CD8-positive, alpha-beta memory T cell (primary cell): ENCODE data around the gene OR14A16. TPM values are rescaled to one million over a fixed set of nuclear protein-coding genes. Genes with fewer than 3 reads are reported as not detected.

Experiments used
- CTCF ChIA-PET: fragments of 350-600 bp; sonication (Branson Sonifier 250); formaldehyde crosslinking; loops from one replicate; lab custom pipeline; 2021; ENCODE audit warnings: antibody characterized with exemption; lab: Charles Lee
- POLR2A ChIA-PET: fragments of 350-600 bp; sonication (Branson Sonifier 250); formaldehyde crosslinking; loops from one replicate; lab custom pipeline; 2021; ENCODE audit warnings: antibody characterized with exemption; lab: Charles Lee
- DNase-seq, 5 donors: peaks; one replicate each; pipeline versions ENCODE4 v3.0.0 to v3.0.0-alpha.2; 2020 to 2022; ENCODE audit warnings: mixed read lengths in 1 of 5
- H3K27ac ChIP-seq: one replicate; pipeline ENCODE4 v1.7.0; 2013; ENCODE audit warnings: low read depth, mild to moderate bottlenecking, low read length, moderate library complexity
- H3K27me3 ChIP-seq: 2 replicates; pipeline ENCODE4 v1.7.0; 2013; ENCODE audit warnings: low read length, mild to moderate bottlenecking; ENCODE audit not compliant: insufficient read depth, poor library complexity, severe bottlenecking
- H3K36me3 ChIP-seq: 2 replicates; pipeline ENCODE4 v1.7.0; 2013; ENCODE audit warnings: mild to moderate bottlenecking, low read length, moderate library complexity; ENCODE audit not compliant: insufficient read depth
- H3K4me1 ChIP-seq: 2 replicates; pipeline ENCODE4 v1.7.0; 2013; ENCODE audit warnings: mild to moderate bottlenecking, low read length, moderate library complexity; ENCODE audit not compliant: insufficient read depth
- H3K4me3 ChIP-seq: 2 replicates; pipeline ENCODE4 v1.7.0; 2013; ENCODE audit warnings: mild to moderate bottlenecking, low read length
- H3K9me3 ChIP-seq: 2 replicates; pipeline ENCODE4 v1.7.0; 2013; ENCODE audit warnings: mild to moderate bottlenecking, low read length
- H3K27ac Mint-ChIP-seq, 8 donors: one replicate each; pipeline ENCODE4 v1.8.0; 2020 to 2021; ENCODE audit warnings: mixed read lengths in 8 of 8, mild to moderate bottlenecking in 6 of 8, inconsistent platforms in 3 of 8, moderate library complexity in 3 of 8
- H3K27me3 Mint-ChIP-seq, 2 donors: one replicate each; pipeline ENCODE4 v1.8.0; 2020 to 2021; ENCODE audit warnings: mixed read lengths in 2 of 2, mild to moderate bottlenecking in 1 of 2, moderate library complexity in 1 of 2
- H3K36me3 Mint-ChIP-seq, 3 donors: one replicate each; pipeline ENCODE4 v1.8.0; 2020 to 2021; ENCODE audit warnings: mixed read lengths in 3 of 3, inconsistent platforms in 1 of 3, mild to moderate bottlenecking in 1 of 3
- H3K4me1 Mint-ChIP-seq, 3 donors: one replicate each; pipeline ENCODE4 v1.8.0; 2020 to 2021; ENCODE audit warnings: mixed read lengths in 3 of 3, inconsistent platforms in 1 of 3, mild to moderate bottlenecking in 1 of 3
- H3K4me3 Mint-ChIP-seq, 7 donors: one replicate each; pipeline ENCODE4 v1.8.0; 2020 to 2021; ENCODE audit warnings: mixed read lengths in 7 of 7, mild to moderate bottlenecking in 6 of 7, moderate library complexity in 4 of 7, inconsistent platforms in 2 of 7
- H3K9me3 Mint-ChIP-seq, 5 donors: one replicate each; pipeline ENCODE4 v1.8.0; 2020 to 2022; ENCODE audit warnings: mixed read lengths in 5 of 5, mild to moderate bottlenecking in 3 of 5, moderate library complexity in 2 of 5, inconsistent platforms in 1 of 5
- polyA plus RNA-seq: library from polyadenylated mRNA; unstranded; fragments of 300-500 nt; fragmentation: Illumina TruSeq; gene quantifications from one replicate; pipeline ENCODE4 v1.2.3, GENCODE V29; 2021
- total RNA-seq, 2 experiments: library from RNA; stranded (reverse); gene quantifications; one replicate each; pipeline ENCODE4 v1.2.3, GENCODE V29; 2021

OR14A16 gene
- not detected for total RNA-seq
- polyA plus RNA-seq: not detected

- ChIA-PET POLR2A (no interaction called here), CTCF (no interaction called here)
- Mint-ChIP-seq H3K4me1 (no peaks in the 10 kb centered on the region), H3K36me3 (no peaks in the 10 kb centered on the region), H3K27ac (no peak within 1 kb of the TSS), H3K27me3 (peaks cover 0 to 3% of the 10 kb centered on the region in 2 donors), H3K9me3 (no peaks in the 10 kb centered on the region), H3K4me3 (no peak within 1 kb of the TSS)
- no peak within 1 kb of the TSS for H3K27ac ChIP-seq
- no peaks in the 10 kb centered on the region for H3K27me3 ChIP-seq
- H3K4me3 ChIP-seq: no peak within 1 kb of the TSS
- H3K4me1 ChIP-seq: no peaks in the 10 kb centered on the region
- H3K36me3 ChIP-seq: no peaks in the 10 kb centered on the region
- H3K9me3 ChIP-seq: no peaks in the 10 kb centered on the region
- DNase-seq: no peak
Measured at GRCh38 chr1:247824023-247824422, at the start of gene OR14A16. Gene OR14A16 (minus strand): TSS chr1:247824119. CDS start chr1:247815729, 8,390 bp downstream.

GRCh38 chr1:247865416-247865815, 41.5 kb upstream of the OR14A16 start:
- Mint-ChIP-seq H3K36me3 (no peaks in the 10 kb centered on the region), H3K9me3 (peaks cover 0 to 4% (median 2%) of the 10 kb centered on the region in 5 donors), H3K4me1 (no peaks in the 10 kb centered on the region), H3K27ac (no peak overlapping the region), H3K4me3 (no peak overlapping the region), H3K27me3 (peaks cover 9 to 11% of the 10 kb centered on the region in 2 donors)
- no peak for DNase-seq
- Histone ChIP-seq H3K27me3 (no peaks in the 10 kb centered on the region), H3K9me3 (no peaks in the 10 kb centered on the region), H3K4me3 (no peak overlapping the region), H3K36me3 (no peaks in the 10 kb centered on the region), H3K4me1 (no peaks in the 10 kb centered on the region), H3K27ac (no peak overlapping the region)
- ChIA-PET POLR2A (no interaction called here), CTCF (no interaction called here)

GRCh38 chr1:247864644-247865043, 40.7 kb upstream of the OR14A16 start:
- DNase-seq: no peak
- Mint-ChIP-seq H3K4me1 (no peaks in the 10 kb centered on the region), H3K9me3 (peaks cover 0 to 3% (median 2%) of the 10 kb centered on the region in 5 donors), H3K4me3 (no peak overlapping the region), H3K27me3 (peaks cover 9 to 18% of the 10 kb centered on the region in 2 donors), H3K36me3 (no peaks in the 10 kb centered on the region), H3K27ac (no peak overlapping the region)
- no peaks in the 10 kb centered on the region for H3K27me3 ChIP-seq
- no peak overlapping the region for H3K27ac ChIP-seq
- no peaks in the 10 kb centered on the region for H3K9me3 ChIP-seq
- no peaks in the 10 kb centered on the region for H3K4me1 ChIP-seq
- H3K36me3 ChIP-seq: no peaks in the 10 kb centered on the region
- POLR2A ChIA-PET: no interaction called here
- no peak overlapping the region for H3K4me3 ChIP-seq
- CTCF ChIA-PET: no interaction called here

GRCh38 chr1:247862756-247863155, 38.8 kb upstream of the OR14A16 start:
- no peak overlapping the region for H3K4me3 ChIP-seq
- no peak overlapping the region for H3K27ac ChIP-seq
- peaks cover 4% of the 10 kb centered on the region for H3K27me3 ChIP-seq
- no peaks in the 10 kb centered on the region for H3K36me3 ChIP-seq
- CTCF ChIA-PET: no interaction called here
- no peaks in the 10 kb centered on the region for H3K9me3 ChIP-seq
- Mint-ChIP-seq H3K36me3 (peaks cover 0 to 5% (median 0%) of the 10 kb centered on the region in 3 donors), H3K9me3 (peaks cover 0 to 5% (median 3%) of the 10 kb centered on the region in 5 donors), H3K4me1 (peaks cover 5 to 7% (median 5%) of the 10 kb centered on the region in 3 donors), H3K4me3 (no peak overlapping the region), H3K27me3 (peaks cover 22 to 35% of the 10 kb centered on the region in 2 donors), H3K27ac (no peak overlapping the region)
- H3K4me1 ChIP-seq: no peaks in the 10 kb centered on the region
- POLR2A ChIA-PET: no interaction called here
- no peak for DNase-seq

GRCh38 chr1:247857985-247858619, 34.2 kb upstream of the OR14A16 start:
- Histone ChIP-seq H3K27ac (peak overlapping the region; percentile 54), H3K9me3 (no peaks in the 10 kb centered on the region), H3K4me3 (peak overlapping the region; percentile 49), H3K4me1 (no peaks in the 10 kb centered on the region), H3K27me3 (peaks cover 4% of the 10 kb centered on the region), H3K36me3 (no peaks in the 10 kb centered on the region)
- Mint-ChIP-seq H3K36me3 (peaks cover 0 to 5% (median 0%) of the 10 kb centered on the region in 3 donors), H3K27ac (no peak overlapping the region), H3K9me3 (peaks cover 0 to 6% (median 4%) of the 10 kb centered on the region in 5 donors), H3K27me3 (peaks cover 35 to 59% of the 10 kb centered on the region in 2 donors), H3K4me3 (peak overlapping the region; percentile 38 to 79 (median 51)), H3K4me1 (peaks cover 6 to 13% (median 9%) of the 10 kb centered on the region in 3 donors)
- no peak for DNase-seq
- CTCF ChIA-PET: no interaction called here
- POLR2A ChIA-PET: no interaction called here

- Histone ChIP-seq H3K36me3 (no peaks in the 10 kb centered on the region), H3K4me3 (peak within 1 kb of the TSS; percentile 49), H3K27ac (peak within 1 kb of the TSS; percentile 54), H3K27me3 (peaks cover 4% of the 10 kb centered on the region), H3K4me1 (no peaks in the 10 kb centered on the region), H3K9me3 (no peaks in the 10 kb centered on the region)
- Mint-ChIP-seq H3K4me3 (peak within 1 kb of the TSS; percentile 40 to 79 (median 54)), H3K9me3 (peaks cover 0 to 6% (median 4%) of the 10 kb centered on the region in 5 donors), H3K4me1 (peaks cover 6 to 13% (median 9%) of the 10 kb centered on the region in 3 donors), H3K27me3 (peaks cover 34 to 59% of the 10 kb centered on the region in 2 donors), H3K36me3 (peaks cover 0 to 5% (median 0%) of the 10 kb centered on the region in 3 donors), H3K27ac (no peak within 1 kb of the TSS)
- CTCF ChIA-PET: no interaction called here
- POLR2A ChIA-PET: no interaction called here
- peak in 1 of 5 donors; percentile 8 for DNase-seq
Measured at GRCh38 chr1:247857069-247857984, 33.4 kb upstream of the OR14A16 start, which contains the start of gene TRIM58. Gene TRIM58 (plus strand): TSS chr1:247857187. CDS start chr1:247857247, 60 bp downstream.

- H3K4me3 ChIP-seq: no peak overlapping the region
- no peak overlapping the region for H3K27ac Mint-ChIP-seq
- no peaks in the 10 kb centered on the region for H3K9me3 ChIP-seq
- ChIA-PET POLR2A (no interaction called here), CTCF (no interaction called here)
- peaks cover 0 to 6% (median 4%) of the 10 kb centered on the region in 5 donors for H3K9me3 Mint-ChIP-seq
- H3K27me3 ChIP-seq: peaks cover 4% of the 10 kb centered on the region
- H3K27me3 Mint-ChIP-seq: peaks cover 30 to 59% of the 10 kb centered on the region in 2 donors
- no peaks in the 10 kb centered on the region for H3K4me1 ChIP-seq
- H3K27ac ChIP-seq: no peak overlapping the region
- no peaks in the 10 kb centered on the region for H3K36me3 ChIP-seq
- DNase-seq: no peak
- peaks cover 6 to 13% (median 9%) of the 10 kb centered on the region in 3 donors for H3K4me1 Mint-ChIP-seq
- H3K36me3 Mint-ChIP-seq: peaks cover 0 to 5% (median 0%) of the 10 kb centered on the region in 3 donors
- peak overlapping the region in 1 of 7 donors; percentile 32 for H3K4me3 Mint-ChIP-seq
Measured at GRCh38 chr1:247855911-247856310, 32.0 kb upstream of the OR14A16 start.
